Omental fat pad (tissue), 4 donors: ENCODE data around the gene ITPRIP. TPM values are rescaled to one million over a fixed set of nuclear protein-coding genes. Genes with fewer than 3 reads are reported as not detected.

Experiments
- ATAC-seq: fragments of 150-250 bp; one replicate; pipeline ENCODE4 v1.9.1; 2016; ENCODE audit warnings: mild to moderate bottlenecking, moderate library complexity; ENCODE audit not compliant: low FRiP score
- DNase-seq: peaks from one replicate; pipeline ENCODE4 v3.0.0-alpha.2; 2019; ENCODE audit warnings: low spot score
- total RNA-seq, 4 donors: library from RNA; depleted of rRNA; stranded (reverse); fragments of >200 nt; gene quantifications; one replicate each; pipeline ENCODE4 v1.1.0, GENCODE V29; 2016
- TF ChIP-seq, protein P1 (sequence below), 3 donors: fragments of 450-650 bp; IDR thresholded peaks; one replicate each; pipeline ENCODE4 v1.5.1; 2016 to 2017; ENCODE audit warnings: antibody characterized with exemption in 3 of 3, mild to moderate bottlenecking in 3 of 3, moderate library complexity in 2 of 3

Gene ITPRIP
- total RNA-seq, 4 donors from 2014 or later: 23.4 to 66.2 (median 49.9) TPM

DNA sequence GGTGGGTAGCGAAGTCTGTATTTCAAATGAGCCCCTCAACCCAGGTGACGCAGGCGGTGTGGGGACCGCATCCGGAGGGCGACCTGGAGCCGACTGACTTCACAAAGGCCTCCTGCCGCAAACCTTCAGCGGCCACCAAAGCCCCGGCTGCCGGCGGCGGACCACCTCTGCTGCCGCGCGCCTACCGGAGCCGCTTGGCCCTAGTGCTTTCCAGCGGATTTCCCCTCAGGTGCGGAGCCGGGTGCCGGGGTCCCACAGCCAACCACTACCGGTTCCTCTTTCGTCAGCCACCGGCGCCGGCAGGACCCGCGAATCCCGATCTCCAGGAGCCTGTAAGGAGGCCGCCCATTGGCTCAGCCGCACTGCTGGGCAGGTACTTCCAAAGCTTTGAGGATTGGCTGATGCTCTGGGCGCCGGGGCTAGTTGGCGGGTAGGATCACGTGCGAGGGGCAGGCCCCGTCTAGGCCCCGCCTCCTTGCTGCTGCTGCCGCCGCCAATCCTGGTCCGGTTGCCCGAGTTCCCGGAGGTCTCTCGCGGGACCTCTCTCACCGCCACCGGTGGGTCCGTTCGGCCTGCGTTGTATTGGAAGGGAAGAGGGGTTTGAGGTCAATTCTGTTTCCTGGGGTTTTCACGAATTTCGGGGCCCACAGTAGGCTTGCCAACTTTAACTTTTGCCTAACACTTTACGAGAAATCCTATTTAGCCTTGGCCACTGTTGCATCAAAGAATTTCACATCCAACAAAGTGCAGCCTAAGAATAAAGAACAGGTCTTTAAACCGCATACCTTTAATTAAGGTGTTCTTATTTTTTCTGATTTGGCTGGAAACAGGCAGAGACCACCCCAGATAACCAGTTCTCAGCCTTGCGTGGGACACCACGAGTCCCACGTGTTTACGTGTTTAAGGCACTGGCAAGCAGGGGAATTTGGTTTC, 69.3 kb downstream of the ITPRIP start, which contains the start of gene GSTO2:
TSS of gene GSTO2 (plus strand) at position 472 of the 933 bp plus-strand sequence. CDS start 5,732 bp downstream, outside the sequence.
- DNase-seq: peak; percentile 92
- peak; percentile 100 for ATAC-seq
- TF ChIP-seq, protein P1, sequence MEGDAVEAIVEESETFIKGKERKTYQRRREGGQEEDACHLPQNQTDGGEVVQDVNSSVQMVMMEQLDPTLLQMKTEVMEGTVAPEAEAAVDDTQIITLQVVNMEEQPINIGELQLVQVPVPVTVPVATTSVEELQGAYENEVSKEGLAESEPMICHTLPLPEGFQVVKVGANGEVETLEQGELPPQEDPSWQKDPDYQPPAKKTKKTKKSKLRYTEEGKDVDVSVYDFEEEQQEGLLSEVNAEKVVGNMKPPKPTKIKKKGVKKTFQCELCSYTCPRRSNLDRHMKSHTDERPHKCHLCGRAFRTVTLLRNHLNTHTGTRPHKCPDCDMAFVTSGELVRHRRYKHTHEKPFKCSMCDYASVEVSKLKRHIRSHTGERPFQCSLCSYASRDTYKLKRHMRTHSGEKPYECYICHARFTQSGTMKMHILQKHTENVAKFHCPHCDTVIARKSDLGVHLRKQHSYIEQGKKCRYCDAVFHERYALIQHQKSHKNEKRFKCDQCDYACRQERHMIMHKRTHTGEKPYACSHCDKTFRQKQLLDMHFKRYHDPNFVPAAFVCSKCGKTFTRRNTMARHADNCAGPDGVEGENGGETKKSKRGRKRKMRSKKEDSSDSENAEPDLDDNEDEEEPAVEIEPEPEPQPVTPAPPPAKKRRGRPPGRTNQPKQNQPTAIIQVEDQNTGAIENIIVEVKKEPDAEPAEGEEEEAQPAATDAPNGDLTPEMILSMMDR (IDR thresholded peaks at IDR 0.05): no peak

DNA sequence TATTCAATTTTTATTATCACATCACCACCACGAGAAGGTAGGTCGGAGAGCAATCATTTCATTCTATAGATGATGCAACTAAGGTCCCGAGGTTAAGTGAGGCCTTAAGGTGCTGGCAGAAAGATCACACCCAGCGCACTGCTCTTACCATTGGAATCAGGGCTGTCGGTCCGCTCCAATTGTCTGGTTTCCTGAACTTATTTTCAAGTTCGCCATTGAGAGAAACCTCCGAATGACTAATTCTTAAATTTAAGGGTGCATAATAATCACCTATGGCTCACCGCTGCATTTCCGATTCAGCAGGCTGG, 69.9 kb downstream of the ITPRIP start:
- ATAC-seq: no peak
- DNase-seq: no peak
- TF ChIP-seq, protein P1 (IDR thresholded peaks at IDR 0.05): no peak

DNA sequence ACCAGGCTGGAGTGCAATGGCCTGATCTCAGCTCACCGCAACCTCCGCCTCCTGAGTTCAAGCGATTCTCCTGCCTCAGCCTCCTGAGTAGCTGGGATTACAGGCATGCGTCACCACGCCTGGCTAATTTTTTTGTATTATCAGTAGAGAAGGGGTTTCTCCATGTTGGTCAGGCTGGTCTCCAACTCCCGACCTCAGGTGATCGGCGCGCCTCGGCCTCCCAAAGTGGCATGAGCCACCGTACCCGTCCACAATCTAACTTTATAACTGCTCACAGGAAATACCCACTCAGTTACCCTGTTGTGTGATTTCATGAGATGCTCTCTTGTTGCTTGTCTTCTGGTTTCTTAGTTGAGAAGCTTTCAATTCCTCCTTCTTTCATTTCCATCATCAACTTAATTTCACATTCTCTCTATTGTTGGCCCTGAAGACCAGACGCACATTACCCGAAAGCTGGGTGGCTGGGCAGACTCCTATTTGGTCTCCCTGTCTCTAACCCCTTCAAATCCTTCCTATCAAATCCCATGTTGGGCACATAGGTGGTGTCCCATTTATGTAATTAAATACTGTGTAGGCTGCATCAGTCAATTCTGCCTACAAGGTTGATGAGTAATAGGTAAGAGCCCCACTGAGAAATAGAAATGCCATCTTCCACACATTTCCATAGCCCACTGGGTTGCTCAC, 70.4 kb downstream of the ITPRIP start:
- no peak for ATAC-seq
- DNase-seq: no peak
- TF ChIP-seq, protein P1 (IDR thresholded peaks at IDR 0.05): no peak

DNA sequence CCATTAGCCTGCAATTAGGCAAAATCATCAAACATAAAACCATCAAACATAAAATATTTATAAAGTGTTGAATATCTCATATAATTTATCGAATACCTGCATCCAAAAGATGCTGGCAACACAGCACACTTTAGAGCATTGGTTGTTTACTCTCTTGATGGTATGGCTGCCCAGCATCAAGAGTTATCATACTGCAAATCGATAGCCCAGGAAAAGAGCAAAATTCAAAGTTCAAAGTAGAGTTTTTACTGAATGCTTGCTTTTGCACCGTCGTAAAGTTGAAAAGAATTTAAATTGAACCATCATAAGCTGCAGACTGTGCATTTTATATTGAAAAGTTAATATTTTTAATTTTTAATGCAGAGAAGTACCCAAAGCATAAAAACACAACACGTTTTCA, 73.5 kb downstream of the ITPRIP start:
- ATAC-seq (no peak), DNase-seq (no peak)
- TF ChIP-seq, protein P1 (IDR thresholded peaks at IDR 0.05): no peak

DNA sequence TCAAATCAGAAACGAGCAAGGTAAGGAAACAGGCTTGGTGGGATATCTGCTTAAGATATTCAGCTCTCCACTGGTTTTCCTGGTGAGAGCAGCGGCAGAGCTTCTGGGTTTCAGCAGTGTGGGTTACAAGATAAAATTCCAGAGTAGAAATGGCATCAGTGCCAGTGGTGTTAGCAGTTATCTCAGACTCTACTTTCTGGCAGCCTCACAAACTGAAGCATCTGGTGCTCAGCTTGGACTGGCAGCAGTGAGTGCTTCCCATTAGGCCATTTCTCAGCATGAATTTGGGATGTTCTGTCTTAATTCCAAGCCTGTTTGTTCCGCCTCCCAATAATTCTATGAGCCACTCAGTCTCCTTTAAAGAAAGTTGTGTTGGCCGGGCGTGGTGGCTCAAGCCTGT, 76.2 kb downstream of the ITPRIP start:
- ATAC-seq: no peak
- DNase-seq: no peak
- TF ChIP-seq, protein P1 (IDR thresholded peaks at IDR 0.05): no peak

DNA sequence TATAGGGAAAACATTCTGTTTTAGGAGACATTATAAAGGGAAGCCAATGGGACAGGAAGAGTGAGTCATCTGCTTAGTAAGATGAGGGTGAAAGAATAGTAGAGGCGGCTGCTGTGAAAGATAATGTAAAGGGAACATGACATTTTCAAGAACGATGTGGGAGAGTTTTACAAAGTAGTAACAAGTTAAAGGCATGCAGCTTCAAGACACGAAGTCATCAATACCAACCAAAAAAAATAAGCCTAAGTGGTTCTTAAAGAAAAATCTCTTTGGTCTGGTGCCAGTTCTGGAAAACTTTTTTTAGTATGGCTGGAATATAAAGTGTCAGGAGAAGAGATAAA, 77.5 kb downstream of the ITPRIP start:
- no peak for DNase-seq
- TF ChIP-seq, protein P1 (IDR thresholded peaks at IDR 0.05): no peak
- no peak for ATAC-seq
